ENCODE measurements around the gene KRT80.

The KRT80 gene

GRCh38 chr12:52137746-52138145 lies 54.1 kb downstream of the KRT80 start:
- no peak for DNase-seq (ENCODE audit: low spot score)

- DNase-seq (ENCODE audit: low spot score): no peak
These were observed 59.1 kb downstream of the KRT80 start for GRCh38 chr12:52132754-52133161.

- no peak for DNase-seq (ENCODE audit: low spot score)
These were observed 61.1 kb downstream of the KRT80 start for GRCh38 chr12:52130711-52131110.

- DNase-seq (ENCODE audit: low spot score): no peak
These were observed 63.9 kb downstream of the KRT80 start for GRCh38 chr12:52127683-52128450.

GRCh38 chr12:52126605-52127578 lies 64.9 kb downstream of the KRT80 start:
- no peak for DNase-seq (ENCODE audit: low spot score)

- no peak for DNase-seq (ENCODE audit: low spot score)
These were observed 65.7 kb downstream of the KRT80 start for GRCh38 chr12:52126050-52126604.

- no peak for DNase-seq (ENCODE audit: low spot score)
These were observed 66.3 kb downstream of the KRT80 start for GRCh38 chr12:52125476-52125900.

GRCh38 chr12:52123487-52124186 lies 68.2 kb downstream of the KRT80 start:
- no peak for DNase-seq (ENCODE audit: low spot score)

GRCh38 chr12:52122904-52123303 lies 68.9 kb downstream of the KRT80 start:
- no peak for DNase-seq (ENCODE audit: low spot score)

- DNase-seq (ENCODE audit: low spot score): no peak
These were observed 69.3 kb downstream of the KRT80 start for GRCh38 chr12:52122540-52122871.

- peak; percentile 64 for DNase-seq (ENCODE audit: low spot score)
These were observed 69.8 kb downstream of the KRT80 start for GRCh38 chr12:52121824-52122539.

- DNase-seq (ENCODE audit: low spot score): no peak
These were observed 70.6 kb downstream of the KRT80 start for GRCh38 chr12:52120951-52121823.

GRCh38 chr12:52119398-52120254 lies 72.2 kb downstream of the KRT80 start:
- peak; percentile 52 for DNase-seq (ENCODE audit: low spot score)
